GM21717 (cell line): ENCODE measurements around the gene SMCR8.
"Not testable (repeated sequence)": the region's sequence is repeated elsewhere in the genome, so short reads cannot be mapped to it uniquely, and the experiment has no call there.

Experiments
- ATAC-seq: cut with Tn5 transposase; IDR thresholded peaks from one replicate; pipeline ENCODE4 v1.9.1; 2021; ENCODE audit warnings: mild to moderate bottlenecking, moderate library complexity; ENCODE audit not compliant: unreplicated experiment

The SMCR8 gene

GRCh38 chr17:18315961-18316360 lies 868 bp downstream of the SMCR8 start:
- no peak for ATAC-seq

- ATAC-seq: no peak
These were observed 3.0 kb downstream of the SMCR8 start for GRCh38 chr17:18318117-18318516.

GRCh38 chr17:18318771-18319450 lies 3.8 kb downstream of the SMCR8 start:
- ATAC-seq: no peak

- ATAC-seq: no peak
These were observed 4.6 kb downstream of the SMCR8 start for GRCh38 chr17:18319604-18320256.

- ATAC-seq: no peak
These were observed 5.2 kb downstream of the SMCR8 start for GRCh38 chr17:18320301-18320700.

- ATAC-seq: no peak
These were observed 6.2 kb downstream of the SMCR8 start for GRCh38 chr17:18321309-18321708.

- ATAC-seq: no peak
These were observed 7.4 kb downstream of the SMCR8 start for GRCh38 chr17:18322522-18322921.

GRCh38 chr17:18323007-18323406 lies 7.9 kb downstream of the SMCR8 start:
- no peak for ATAC-seq

GRCh38 chr17:18323507-18324139 lies 8.5 kb downstream of the SMCR8 start:
- ATAC-seq: no peak

GRCh38 chr17:18324140-18325050 lies 9.3 kb downstream of the SMCR8 start:
- ATAC-seq: no peak

GRCh38 chr17:18326039-18326438 lies 10.9 kb downstream of the SMCR8 start:
- no peak for ATAC-seq

- no peak for ATAC-seq
These were observed 11.5 kb downstream of the SMCR8 start for GRCh38 chr17:18326572-18326971.

GRCh38 chr17:18327093-18327492 lies 12.0 kb downstream of the SMCR8 start:
- no peak for ATAC-seq

- ATAC-seq: no peak
These were observed 12.5 kb downstream of the SMCR8 start for GRCh38 chr17:18327556-18327955.

- ATAC-seq: no peak
These were observed 13.6 kb downstream of the SMCR8 start for GRCh38 chr17:18328643-18329204.

- no peak for ATAC-seq
These were observed 16.8 kb downstream of the SMCR8 start for GRCh38 chr17:18331879-18332278.

- ATAC-seq: no peak
These were observed 17.9 kb downstream of the SMCR8 start for GRCh38 chr17:18332909-18333489.

GRCh38 chr17:18338158-18338557 lies 23.1 kb downstream of the SMCR8 start:
- not testable (repeated sequence) for ATAC-seq

GRCh38 chr17:18339933-18340332 lies 24.8 kb downstream of the SMCR8 start:
- no peak for ATAC-seq

- no peak for ATAC-seq
These were observed 28.9 kb downstream of the SMCR8 start for GRCh38 chr17:18344021-18344420.
